HCT116 (cell line): Measurements from ENCODE around the gene USF1. TPM values are rescaled to one million over a fixed set of nuclear protein-coding genes. Genes with fewer than 3 reads are reported as not detected.

Source experiments
- ATAC-seq: fragments of 200-7000 bp; cut with Tn5 transposase; 2 replicates; pipeline ENCODE4 v1.9.1; 2020; ENCODE audit warnings: mild to moderate bottlenecking, moderate library complexity
- BruUV-seq: library from RNA; stranded (reverse); fragments of 400-500 nt; replicated peaks from 2 replicates; lab custom pipeline; 2021; lab: Mats Ljungman, UMichigan
- CTCF ChIA-PET: fragments of 300-600 bp; sonication (Branson Sonifier 250); formaldehyde crosslinking; loops from one replicate; lab custom pipeline; 2021; ENCODE audit warnings: antibody characterized with exemption; lab: Charles Lee
- POLR2A ChIA-PET: fragments of 300-600, 350-600 bp; sonication (Branson Sonifier 250); formaldehyde crosslinking; loops from one replicate; lab custom pipeline; 2021; ENCODE audit warnings: antibody characterized with exemption; lab: Charles Lee
- RAD21 ChIA-PET, 2 experiments: fragments of 300-600 bp; sonication (Branson Sonifier 250); formaldehyde crosslinking; loops; one replicate each; lab custom pipeline; 2023; ENCODE audit warnings: low total read pairs in 2 of 2; ENCODE audit not compliant: uncharacterized antibody in 2 of 2, unreplicated experiment in 2 of 2, low non-redundant PET in 1 of 2; lab: Charles Lee
- DNase-seq: peaks from one replicate; pipeline ENCODE4 v3.0.0-alpha.2; 2010; ENCODE audit warnings: low read depth, low spot score
- H2AFZ ChIP-seq: fragments of 200-600 bp; shearing (Covaris generic), sonication (generic); 2 replicates; pipeline ENCODE4 v1.6.1; 2017; ENCODE audit warnings: low read depth, mixed run types, mixed read lengths, antibody characterized with exemption, low read length; ENCODE audit not compliant: poor library complexity, severe bottlenecking
- H3K27ac ChIP-seq: 2 replicates; pipeline ENCODE4 v1.5.1; 2012; ENCODE audit warnings: low read depth, low read length
- H3K27me3 ChIP-seq: fragments of 200-600 bp; sonication (generic); 2 replicates; pipeline ENCODE4 v1.6.1; 2016; ENCODE audit warnings: mixed run types, low read length, mixed read lengths; ENCODE audit not compliant: insufficient read depth
- H3K36me3 ChIP-seq, 2 experiments: fragments of 200-500 bp in 1 of 2; fragments of 200-600 bp in 1 of 2; sonication (Bioruptor generic) in 1 of 2; sonication (generic) in 1 of 2; 2 replicates each; pipeline versions ENCODE4 v1.5.1 to v1.6.1; 2014 to 2016; ENCODE audit warnings: low read length in 2 of 2, inconsistent platforms in 1 of 2, mixed read lengths in 1 of 2, mixed run types in 1 of 2; ENCODE audit not compliant: insufficient read depth in 2 of 2, control insufficient read depth in 1 of 2
- H3K4me1 ChIP-seq, 2 experiments: fragments of 200-600 bp in 1 of 2; sonication (generic) in 1 of 2; 2 replicates each; pipeline versions ENCODE4 v1.5.1 to v1.6.1; 2012 to 2017; ENCODE audit warnings: low read length in 2 of 2, inconsistent platforms in 1 of 2, mild to moderate bottlenecking in 1 of 2, mixed read lengths in 1 of 2, mixed run types in 1 of 2, moderate library complexity in 1 of 2; ENCODE audit not compliant: insufficient read depth in 2 of 2, control insufficient read depth in 1 of 2
- H3K4me2 ChIP-seq: fragments of 200-600 bp; sonication (generic); 2 replicates; pipeline ENCODE4 v1.6.1; 2017; ENCODE audit warnings: mixed run types, low read length, mixed read lengths
- H3K4me3 ChIP-seq, 2 experiments: fragments of 200-600 bp in 1 of 2; sonication (generic) in 1 of 2; replicated peaks in 1 of 2; 2 replicates each; pipeline ENCODE4 v1.5.1; 2011 to 2016; ENCODE audit warnings: low read length in 2 of 2, control low read depth in 1 of 2, low read depth in 1 of 2, mild to moderate bottlenecking in 1 of 2, mixed read lengths in 1 of 2, mixed run types in 1 of 2
- H3K79me2 ChIP-seq: fragments of 200-600 bp; sonication (generic); 2 replicates; pipeline ENCODE4 v1.6.1; 2017; ENCODE audit warnings: mild to moderate bottlenecking, mixed run types, low read length, moderate library complexity, mixed read lengths; ENCODE audit not compliant: insufficient read depth
- H3K9ac ChIP-seq: fragments of 200-600 bp; sonication (generic); 2 replicates; pipeline ENCODE4 v1.6.1; 2016; ENCODE audit warnings: low read length, mixed read lengths
- H3K9me2 ChIP-seq: fragments of 200-600 bp; sonication (generic), shearing (Covaris generic); 2 replicates; pipeline ENCODE4 v1.6.1; 2017; ENCODE audit warnings: mixed run types, mild to moderate bottlenecking, moderate library complexity; ENCODE audit not compliant: insufficient read depth
- H3K9me3 ChIP-seq, 2 experiments: fragments of 200-500 bp in 1 of 2; fragments of 200-600 bp in 1 of 2; sonication (Bioruptor generic) in 1 of 2; sonication (generic) in 1 of 2; 2 replicates each; pipeline ENCODE4 v1.6.1; 2014 to 2017; ENCODE audit warnings: low read length in 2 of 2, mixed read lengths in 2 of 2, inconsistent platforms in 1 of 2, low read depth in 1 of 2, mild to moderate bottlenecking in 1 of 2, mixed run types in 1 of 2, moderate library complexity in 1 of 2; ENCODE audit not compliant: control insufficient read depth in 1 of 2, insufficient read depth in 1 of 2
- H4K20me1 ChIP-seq: fragments of 200-600 bp; sonication (generic), shearing (Covaris generic); 2 replicates; pipeline ENCODE4 v1.6.1; 2017; ENCODE audit warnings: mixed run types, mild to moderate bottlenecking, moderate library complexity; ENCODE audit not compliant: insufficient read depth
- CTCF ChIP-seq, 3 experiments: fragments of 200-600 bp in 1 of 3; sonication (generic) in 1 of 3; IDR thresholded peaks in 2 of 3; conservative IDR thresholded peaks in 1 of 3; 2 replicates each; pipeline ENCODE4 v1.5.1; 2012 to 2017; ENCODE audit warnings: low read depth in 2 of 3, low read length in 2 of 3, antibody characterized with exemption in 1 of 3, borderline replicate concordance in 1 of 3, control low read depth in 1 of 3, mild to moderate bottlenecking in 1 of 3, mixed read lengths in 1 of 3, mixed run types in 1 of 3, moderate library complexity in 1 of 3; ENCODE audit not compliant: insufficient read depth in 1 of 3
- EGR1 ChIP-seq: IDR thresholded peaks from 2 replicates; pipeline ENCODE4 v1.6.1; 2012; ENCODE audit warnings: low read depth
- EZH2 ChIP-seq: fragments of 200-600 bp; sonication (generic); IDR thresholded peaks from 2 replicates; pipeline ENCODE4 v1.6.1; 2017; ENCODE audit warnings: antibody characterized with exemption, mixed run types
- FOSL1 ChIP-seq: IDR thresholded peaks from 2 replicates; pipeline ENCODE4 v1.6.1; 2012; ENCODE audit warnings: low read depth
- MAX ChIP-seq: IDR thresholded peaks from 2 replicates; pipeline ENCODE4 v1.6.1; 2012
- REST ChIP-seq: IDR thresholded peaks from 2 replicates; pipeline ENCODE4 v1.6.1; 2012; ENCODE audit warnings: low read depth
- SIN3A ChIP-seq: IDR thresholded peaks from 2 replicates; pipeline ENCODE4 v1.6.1; 2012; ENCODE audit warnings: low read depth
- TCF7L2 ChIP-seq: IDR thresholded peaks from 2 replicates; pipeline ENCODE4 v1.7.0; 2011; ENCODE audit warnings: borderline replicate concordance, inconsistent platforms; ENCODE audit not compliant: insufficient read depth, insufficient read length; ENCODE audit errors: extremely low read depth
- ZFX ChIP-seq: fragments of 450-650 bp; IDR thresholded peaks from 2 replicates; pipeline ENCODE4 v1.6.1; 2017
- intact Hi-C: fragments of 100-400 bp; cut with micrococcal nuclease; formaldehyde crosslinking; loops from 2 replicates; pipeline ENCODE4 v1.10.0; 2022
- total RNA-seq: library from RNA; stranded (reverse); gene quantifications from one replicate; pipeline ENCODE4 v1.2.1, GENCODE V29; 2021; ENCODE audit not compliant: unreplicated experiment

USF1 gene
- total RNA-seq, 1 experiment from 2014 or later, result 48.0 TPM

GRCh38 chr1:161091796-161092507, 46.2 kb upstream of the USF1 start:
- intact Hi-C loops, result no loop called here
- ChIA-PET POLR2A (interaction anchor here (0.8 kb wide), 1 partner anchor 8 kb away, joined by 3 read pairs; no protein-coding TSS in a partner anchor), RAD21 (no interaction called here), CTCF (no interaction called here)
- H3K27me3 ChIP-seq, result no peaks in the 10 kb centered on the region
- H3K36me3 ChIP-seq, result no peaks in the 10 kb centered on the region
- 0 out of 2 replicates have a peak overlapping the region, but pooled peaks have one; percentile 27 for H3K9ac ChIP-seq
- DNase-seq, result no peak
- ATAC-seq, result peak; percentile 27
- H3K27ac ChIP-seq, result no peak overlapping the region
- 0 out of 4 replicates have a peak overlapping the region, but pooled peaks of 1 of the 2 experiments have one; percentile 22 for H3K4me3 ChIP-seq
- no TSS peak for BruUV-seq
- H3K4me2 ChIP-seq, result peak overlapping the region; percentile 69
- H4K20me1 ChIP-seq, result no peaks in the 10 kb centered on the region
- no peak overlapping the region for H2AFZ ChIP-seq
- H3K4me1 ChIP-seq, result peaks cover 11 to 58% of the 10 kb centered on the region in 2 experiments
- H3K9me2 ChIP-seq, result no peaks in the 10 kb centered on the region
- H3K9me3 ChIP-seq, result no peaks in the 10 kb centered on the region
- TF ChIP-seq REST (no peak), EZH2 (no peak), SIN3A (no peak), TCF7L2 (no peak), FOSL1 (no peak), EGR1 (no peak), CTCF (IDR thresholded peaks at IDR 0.05 in 2 of 3, conservative IDR thresholded peaks at IDR 0.05 in 1 of 3; ENCODE audit: borderline replicate concordance in 1 of 3, insufficient read depth in 1 of 3, low read depth in 2 of 3, low read length in 2 of 3) (no peak), ZFX (no peak), MAX (no peak)
- H3K79me2 ChIP-seq, result no peaks in the 10 kb centered on the region
